Measurements from ENCODE around the gene HSD11B1L. TPM values are rescaled to one million over a fixed set of nuclear protein-coding genes. Genes with fewer than 3 reads are reported as not detected.
"Not testable (repeated sequence)": the region's sequence is repeated elsewhere in the genome, so short reads cannot be mapped to it uniquely, and the experiment has no call there.

The HSD11B1L gene
- polyA plus RNA-seq, 3 donors: 8.2 to 14.0 (median 12.0) TPM

- no peak for DNase-seq (ENCODE audit: extremely low read depth in 1 of 11, low read depth in 9 of 11, low spot score in 4 of 11)
Measured at GRCh38 chr19:5682107-5682482, 1.3 kb downstream of the HSD11B1L start.

GRCh38 chr19:5683177-5683886 lies 2.5 kb downstream of the HSD11B1L start:
- no peak for DNase-seq (ENCODE audit: extremely low read depth in 1 of 11, low read depth in 9 of 11, low spot score in 4 of 11)

GRCh38 chr19:5684694-5685430 lies 4.0 kb downstream of the HSD11B1L start:
- no peak for DNase-seq (ENCODE audit: extremely low read depth in 1 of 11, low read depth in 9 of 11, low spot score in 4 of 11)

- no peak for DNase-seq (ENCODE audit: extremely low read depth in 1 of 11, low read depth in 9 of 11, low spot score in 4 of 11)
Measured at GRCh38 chr19:5686326-5686646, 5.5 kb downstream of the HSD11B1L start.

GRCh38 chr19:5686647-5687359 lies 6.0 kb downstream of the HSD11B1L start:
- peak; percentile 66 to 90 (median 85) for DNase-seq (ENCODE audit: extremely low read depth in 1 of 11, low read depth in 9 of 11, low spot score in 4 of 11)

- DNase-seq (ENCODE audit: extremely low read depth in 1 of 11, low read depth in 9 of 11, low spot score in 4 of 11): no peak
Measured at GRCh38 chr19:5687360-5688198, 6.8 kb downstream of the HSD11B1L start.

GRCh38 chr19:5688262-5688881 lies 7.5 kb downstream of the HSD11B1L start:
- DNase-seq (ENCODE audit: extremely low read depth in 1 of 11, low read depth in 9 of 11, low spot score in 4 of 11): not testable (repeated sequence)

- DNase-seq (ENCODE audit: extremely low read depth in 1 of 11, low read depth in 9 of 11, low spot score in 4 of 11): peak; percentile 91 to 98 (median 96)
Measured at GRCh38 chr19:5690125-5690954, 9.5 kb downstream of the HSD11B1L start, which contains the start of gene RPL36. RPL36 (plus strand) TSS chr19:5690295; CDS start chr19:5690508, 213 bp downstream.

- DNase-seq (ENCODE audit: extremely low read depth in 1 of 11, low read depth in 9 of 11, low spot score in 4 of 11): no peak
Measured at GRCh38 chr19:5690955-5691821, 10.4 kb downstream of the HSD11B1L start.

GRCh38 chr19:5691822-5692722 lies 11.2 kb downstream of the HSD11B1L start:
- no peak for DNase-seq (ENCODE audit: extremely low read depth in 1 of 11, low read depth in 9 of 11, low spot score in 4 of 11)

- DNase-seq (ENCODE audit: extremely low read depth in 1 of 11, low read depth in 9 of 11, low spot score in 4 of 11): no peak
Measured at GRCh38 chr19:5692723-5693194, 11.9 kb downstream of the HSD11B1L start.

GRCh38 chr19:5693195-5694166 lies 12.7 kb downstream of the HSD11B1L start:
- DNase-seq (ENCODE audit: extremely low read depth in 1 of 11, low read depth in 9 of 11, low spot score in 4 of 11): no peak

GRCh38 chr19:5694167-5694955 lies 13.5 kb downstream of the HSD11B1L start:
- DNase-seq (ENCODE audit: extremely low read depth in 1 of 11, low read depth in 9 of 11, low spot score in 4 of 11): no peak
